NB4 (cell line): ENCODE results near the gene NECTIN4.

ENCODE experiments used
- DNase-seq: peaks from one replicate; pipeline ENCODE4 v3.0.0; 2010; ENCODE audit warnings: low read depth
- H3K4me3 ChIP-seq: one replicate; pipeline ENCODE4 v1.5.1; 2011; ENCODE audit warnings: mild to moderate bottlenecking, low read depth, low read length, moderate library complexity
- CTCF ChIP-seq: IDR thresholded peaks from one replicate; pipeline ENCODE4 v1.5.1; 2012; ENCODE audit warnings: low read depth, low read length
- MAX ChIP-seq: IDR thresholded peaks from 2 replicates; pipeline ENCODE4 v1.6.1; 2011; ENCODE audit warnings: low read depth, low read length
- MYC ChIP-seq: IDR thresholded peaks from 2 replicates; pipeline ENCODE4 v1.6.1; 2011; ENCODE audit warnings: low read depth, low read length
- POLR2A ChIP-seq: IDR thresholded peaks from 2 replicates; pipeline ENCODE4 v1.6.1; 2011; ENCODE audit warnings: mild to moderate bottlenecking; ENCODE audit not compliant: insufficient read length; ENCODE audit errors: extremely low read depth

Gene NECTIN4

GRCh38 chr1:161131523-161132409 is 42.4 kb upstream of the NECTIN4 start:
- H3K4me3 ChIP-seq = peak overlapping the region; percentile 69
- TF ChIP-seq MYC (no peak), CTCF (no peak), POLR2A (no peak), MAX (no peak)
- peak; percentile 28 for DNase-seq

GRCh38 chr1:161130266-161130665 is 40.9 kb upstream of the NECTIN4 start:
- TF ChIP-seq POLR2A = no peak
- no peak for TF ChIP-seq CTCF
- no peak for TF ChIP-seq MAX
- TF ChIP-seq MYC = no peak

GRCh38 chr1:161128591-161129420 is 39.4 kb upstream of the NECTIN4 start:
- DNase-seq = no peak
- H3K4me3 ChIP-seq = no peak overlapping the region
- no peak for TF ChIP-seq POLR2A
- no peak for TF ChIP-seq MYC
- TF ChIP-seq MAX = no peak
- no peak for TF ChIP-seq CTCF

More at GRCh38 chr1:161130266-161130665, 40.9 kb upstream of the NECTIN4 start:
- no peak overlapping the region for H3K4me3 ChIP-seq
- no peak for DNase-seq

- TF ChIP-seq CTCF = no peak
- TF ChIP-seq MYC = no peak
- no peak for TF ChIP-seq MAX
- no peak for TF ChIP-seq POLR2A
- peak overlapping the region; percentile 7 for H3K4me3 ChIP-seq
- peak; percentile 68 for DNase-seq
These were observed 38.3 kb upstream of the NECTIN4 start for GRCh38 chr1:161127649-161128048.

- DNase-seq = no peak
- H3K4me3 ChIP-seq = no peak overlapping the region
- TF ChIP-seq MAX (no peak), POLR2A (no peak), MYC (no peak), CTCF (no peak)
These were observed 33.6 kb upstream of the NECTIN4 start for GRCh38 chr1:161122967-161123366.
